Endothelial cell of umbilical vein (primary cell): ENCODE results near the gene TOPAZ1. TPM values are rescaled to one million over a fixed set of nuclear protein-coding genes. Genes with fewer than 3 reads are reported as not detected.

Experiments
- BruUV-seq: library from RNA; stranded (reverse); fragments of 400-500 nt; replicated peaks from 2 replicates; lab custom pipeline; 2021; lab: Mats Ljungman, UMichigan
- CTCF ChIA-PET: fragments of 300-600, 350-600 bp; sonication (Branson Sonifier 250); formaldehyde crosslinking; loops from one replicate; lab custom pipeline; 2021; ENCODE audit warnings: antibody characterized with exemption, inconsistent platforms; lab: Charles Lee
- POLR2A ChIA-PET: fragments of 300-600, 350-600 bp; sonication (Branson Sonifier 250); formaldehyde crosslinking; loops from one replicate; lab custom pipeline; 2021; ENCODE audit warnings: antibody characterized with exemption, inconsistent platforms; lab: Charles Lee
- DNase-seq: peaks from one replicate; pipeline ENCODE4 v3.0.0-alpha.2; 2011; ENCODE audit warnings: low read depth, low spot score
- FAIRE-seq: peaks from 2 replicates; lab custom pipeline; 2011; peaks lifted over from hg19 to GRCh38; lab: Jason Lieb, UNC
- H2AFZ ChIP-seq: 2 replicates; pipeline ENCODE4 v1.6.0; 2012; ENCODE audit warnings: low read depth, low read length, control low read depth, inconsistent platforms
- H3K27ac ChIP-seq: 2 replicates; pipeline ENCODE4 v1.5.1; 2011; ENCODE audit warnings: low read depth, mild to moderate bottlenecking, control low read depth, low read length, moderate library complexity; ENCODE audit not compliant: insufficient read depth
- H3K27me3 ChIP-seq, 2 experiments: 2 replicates each; pipeline versions ENCODE4 v1.6.0 to v1.6.1; 2011; ENCODE audit warnings: low read length in 2 of 2, mixed read lengths in 1 of 2; ENCODE audit not compliant: control insufficient read depth in 2 of 2, insufficient read depth in 2 of 2
- H3K36me3 ChIP-seq, 2 experiments: 2 replicates in 1 of 2; 3 replicates in 1 of 2; pipeline ENCODE4 v1.5.1; 2011; ENCODE audit warnings: low read length in 2 of 2, mild to moderate bottlenecking in 1 of 2, moderate library complexity in 1 of 2; ENCODE audit not compliant: control insufficient read depth in 2 of 2, insufficient read depth in 2 of 2; ENCODE audit errors: extremely low read depth in 1 of 2
- H3K4me1 ChIP-seq: 3 replicates; pipeline ENCODE4 v1.5.1; 2011; ENCODE audit warnings: mild to moderate bottlenecking, low read length; ENCODE audit not compliant: control insufficient read depth, insufficient read depth; ENCODE audit errors: extremely low read depth
- H3K4me2 ChIP-seq: 2 replicates; pipeline ENCODE4 v1.6.1; 2011; ENCODE audit warnings: low read length, control low read depth, mixed read lengths; ENCODE audit not compliant: insufficient read depth
- H3K4me3 ChIP-seq, 3 experiments: fragments of 200-600 bp in 1 of 3; sonication (generic), shearing (Covaris generic) in 1 of 3; replicated peaks in 1 of 3; 2 replicates each; pipeline ENCODE4 v1.5.1; 2011 to 2016; ENCODE audit warnings: control low read depth in 3 of 3, low read length in 3 of 3, mild to moderate bottlenecking in 2 of 3, inconsistent platforms in 1 of 3, low read depth in 1 of 3, moderate library complexity in 1 of 3; ENCODE audit not compliant: insufficient read depth in 1 of 3
- H3K79me2 ChIP-seq: 2 replicates; pipeline ENCODE4 v1.6.0; 2012; ENCODE audit warnings: low read length, inconsistent platforms; ENCODE audit not compliant: control insufficient read depth, insufficient read depth
- H3K9ac ChIP-seq: replicated peaks from 2 replicates; pipeline ENCODE3; 2011; ENCODE audit warnings: low read length, control low read depth; ENCODE audit not compliant: insufficient read depth; ENCODE audit errors: extremely low read depth
- H3K9me1 ChIP-seq: replicated peaks from 3 replicates; pipeline ENCODE4 v1.6.0; 2011; ENCODE audit warnings: mild to moderate bottlenecking, low read length; ENCODE audit not compliant: control insufficient read depth, insufficient read depth; ENCODE audit errors: extremely low read depth
- H3K9me3 ChIP-seq: replicated peaks from 2 replicates; pipeline ENCODE4 v1.5.1; 2012; ENCODE audit warnings: low read length, inconsistent platforms; ENCODE audit not compliant: control insufficient read depth, insufficient read depth
- H4K20me1 ChIP-seq: replicated peaks from 2 replicates; pipeline ENCODE3; 2011; ENCODE audit warnings: mild to moderate bottlenecking, low read length; ENCODE audit not compliant: control insufficient read depth, insufficient read depth; ENCODE audit errors: extremely low read depth
- CTCF ChIP-seq, 2 donors: IDR thresholded peaks; 1 replicate in 1 of 2; 2 replicates in 1 of 2; pipeline ENCODE4 v1.5.1; 2011; ENCODE audit warnings: low read length in 2 of 2, mild to moderate bottlenecking in 2 of 2, moderate library complexity in 2 of 2, control low read depth in 1 of 2, inconsistent platforms in 1 of 2, low read depth in 1 of 2; ENCODE audit not compliant: insufficient read depth in 1 of 2; ENCODE audit errors: extremely low read depth in 1 of 2
- EZH2 ChIP-seq: IDR thresholded peaks from 2 replicates; pipeline ENCODE4 v1.6.1; 2012; ENCODE audit warnings: borderline replicate concordance, low read depth, mild to moderate bottlenecking, moderate library complexity, low read length, inconsistent platforms; ENCODE audit not compliant: severe bottlenecking
- FOS ChIP-seq: IDR thresholded peaks from 2 replicates; pipeline ENCODE4 v1.6.1; 2011; ENCODE audit warnings: mild to moderate bottlenecking, low read length, moderate library complexity, borderline replicate concordance; ENCODE audit not compliant: insufficient read depth
- GATA2 ChIP-seq: IDR thresholded peaks from 2 replicates; pipeline ENCODE4 v1.7.0; 2011; ENCODE audit warnings: low read depth, mild to moderate bottlenecking, moderate library complexity, mixed read lengths, low read length; ENCODE audit not compliant: insufficient read length, insufficient read depth
- JUN ChIP-seq: IDR thresholded peaks from 2 replicates; pipeline ENCODE4 v1.6.1; 2011; ENCODE audit warnings: borderline replicate concordance, low read depth; ENCODE audit not compliant: insufficient read length, insufficient read depth
- MAX ChIP-seq: IDR thresholded peaks from 2 replicates; pipeline ENCODE4 v1.6.1; 2011; ENCODE audit not compliant: insufficient read depth, insufficient read length
- MYC ChIP-seq: IDR thresholded peaks from one replicate; pipeline ENCODE4 v1.6.1; 2011; ENCODE audit warnings: mild to moderate bottlenecking, low read depth, low read length
- POLR2A ChIP-seq: IDR thresholded peaks from 2 replicates; pipeline ENCODE4 v1.6.1; 2012; ENCODE audit warnings: low read depth, mild to moderate bottlenecking, control low read depth, low read length
- POLR2AphosphoS5 ChIP-seq: IDR thresholded peaks from 2 replicates; pipeline ENCODE4 v1.6.1; 2012; ENCODE audit warnings: low read depth, mild to moderate bottlenecking, control low read depth, low read length, moderate library complexity; ENCODE audit not compliant: insufficient read depth
- dilution Hi-C: fragments of 300-500 bp; cut with MboI; formaldehyde crosslinking; loops from one replicate; pipeline ENCODE4 v1.15.0; 2019; ENCODE audit warnings: low sequenced_read_pairs; ENCODE audit not compliant: extremely low pct_ligation_motif_present
- intact Hi-C: fragments of 100-400 bp; cut with micrococcal nuclease; formaldehyde crosslinking; loops from one replicate; pipeline ENCODE4 v1.10.0; 2022
- polyA plus RNA-seq, 4 experiments: library from polyadenylated mRNA; depleted of rRNA in 3 of 4; stranded (reverse) in 3 of 4; unstranded in 1 of 4; fragments of >200 nt; gene quantifications; 2 replicates each; pipeline versions ENCODE4 v1.2.1 to v1.2.3, GENCODE V29; 2011 to 2012; ENCODE audit warnings: missing spikeins in 1 of 4
- total RNA-seq: library from RNA; stranded (reverse); gene quantifications from 2 replicates; pipeline ENCODE4 v1.2.3, GENCODE V29; 2021

Gene TOPAZ1
- total and polyA plus RNA-seq, 2 donors (not counting 3 experiments of a cell fraction or from before 2014, with no cell fraction given): not detected

GRCh38 chr3:44326515-44326914, 84.8 kb downstream of the TOPAZ1 start:
- intact Hi-C loops (loop anchor here (10.0 kb wide), 1 partner anchor 298 kb away; the partner anchor contains the start of gene ZNF197), dilution Hi-C loops (no loop called here)
- Histone ChIP-seq H3K36me3 (no peaks in the 10 kb centered on the region), H3K27ac (no peak overlapping the region), H2AFZ (no peak overlapping the region), H3K79me2 (no peaks in the 10 kb centered on the region), H3K9me3 (no peaks in the 10 kb centered on the region), H4K20me1 (no peaks in the 10 kb centered on the region), H3K4me3 (no peak overlapping the region), H3K4me1 (no peaks in the 10 kb centered on the region), H3K4me2 (no peak overlapping the region), H3K27me3 (peaks cover 4 to 5% of the 10 kb centered on the region in 2 experiments), H3K9me1 (peaks cover 2% of the 10 kb centered on the region), H3K9ac (no peak overlapping the region)
- no TSS peak for BruUV-seq
- TF ChIP-seq JUN (no peak), MAX (no peak), CTCF (IDR thresholded peaks at IDR 0.05; ENCODE audit: extremely low read depth in 1 of 2, insufficient read depth in 1 of 2, low read depth in 1 of 2, low read length in 2 of 2) (no peak), MYC (no peak), POLR2A (no peak), GATA2 (no peak), POLR2AphosphoS5 (no peak), EZH2 (no peak), FOS (no peak)
- ChIA-PET CTCF (no interaction called here), POLR2A (no interaction called here)
- DNase-seq: no peak
- no peak for FAIRE-seq
